ENCODE results near the gene CACNA1C. TPM values are rescaled to one million over a fixed set of nuclear protein-coding genes. Genes with fewer than 3 reads are reported as not detected.

CACNA1C gene
- total RNA-seq, 1 donor from 2014 or later = not detected

GRCh38 chr12:2314492-2314891, 261.7 kb downstream of the CACNA1C start:
- no peak for DNase-seq (ENCODE audit: low read depth)

GRCh38 chr12:2317772-2318171, 265.0 kb downstream of the CACNA1C start:
- no peak for DNase-seq (ENCODE audit: low read depth)

- DNase-seq (ENCODE audit: low read depth) = no peak
Measured at GRCh38 chr12:2318286-2318685, 265.5 kb downstream of the CACNA1C start.

GRCh38 chr12:2319136-2319535, 266.3 kb downstream of the CACNA1C start:
- DNase-seq (ENCODE audit: low read depth) = no peak

- DNase-seq (ENCODE audit: low read depth) = no peak
Measured at GRCh38 chr12:2319737-2320506, 267.1 kb downstream of the CACNA1C start.

- DNase-seq (ENCODE audit: low read depth) = no peak
Measured at GRCh38 chr12:2320841-2321240, 268.1 kb downstream of the CACNA1C start.

- peak; percentile 29 for DNase-seq (ENCODE audit: low read depth)
Measured at GRCh38 chr12:2322554-2323120, 269.9 kb downstream of the CACNA1C start.

GRCh38 chr12:2323532-2324255, 270.9 kb downstream of the CACNA1C start:
- peak; percentile 72 for DNase-seq (ENCODE audit: low read depth)

GRCh38 chr12:2324387-2324786, 271.6 kb downstream of the CACNA1C start:
- DNase-seq (ENCODE audit: low read depth) = peak; percentile 93

- DNase-seq (ENCODE audit: low read depth) = no peak
Measured at GRCh38 chr12:2325519-2325918, 272.7 kb downstream of the CACNA1C start.

- DNase-seq (ENCODE audit: low read depth) = no peak
Measured at GRCh38 chr12:2326470-2326869, 273.7 kb downstream of the CACNA1C start.

GRCh38 chr12:2328661-2329060, 275.9 kb downstream of the CACNA1C start:
- no peak for DNase-seq (ENCODE audit: low read depth)

- DNase-seq (ENCODE audit: low read depth) = peak; percentile 32
Measured at GRCh38 chr12:2329661-2330210, 276.9 kb downstream of the CACNA1C start.

GRCh38 chr12:2332236-2332635, 279.4 kb downstream of the CACNA1C start:
- DNase-seq (ENCODE audit: low read depth) = no peak

- no peak for DNase-seq (ENCODE audit: low read depth)
Measured at GRCh38 chr12:2332947-2333346, 280.2 kb downstream of the CACNA1C start.

GRCh38 chr12:2333491-2334195, 280.9 kb downstream of the CACNA1C start:
- DNase-seq (ENCODE audit: low read depth) = peak; percentile 48

GRCh38 chr12:2334271-2334670, 281.5 kb downstream of the CACNA1C start:
- no peak for DNase-seq (ENCODE audit: low read depth)

- no peak for DNase-seq (ENCODE audit: low read depth)
Measured at GRCh38 chr12:2334689-2335088, 281.9 kb downstream of the CACNA1C start.

GRCh38 chr12:2335109-2335508, 282.3 kb downstream of the CACNA1C start:
- no peak for DNase-seq (ENCODE audit: low read depth)

GRCh38 chr12:2335513-2335912, 282.7 kb downstream of the CACNA1C start:
- DNase-seq (ENCODE audit: low read depth) = no peak

- peak; percentile 36 for DNase-seq (ENCODE audit: low read depth)
Measured at GRCh38 chr12:2335916-2336315, 283.1 kb downstream of the CACNA1C start.

Data from myocyte (in vitro differentiated cells).